HG02678 (cell line): ENCODE results near the gene UTS2B.
A peak's percentile ranks its signal among the peaks of the same experiment; 100 is the strongest.

Experiments used
- ATAC-seq: cut with Tn5 transposase; IDR thresholded peaks from one replicate; pipeline ENCODE4 v1.9.1; 2021; ENCODE audit warnings: mild to moderate bottlenecking, moderate library complexity; ENCODE audit not compliant: unreplicated experiment

The UTS2B gene

DNA sequence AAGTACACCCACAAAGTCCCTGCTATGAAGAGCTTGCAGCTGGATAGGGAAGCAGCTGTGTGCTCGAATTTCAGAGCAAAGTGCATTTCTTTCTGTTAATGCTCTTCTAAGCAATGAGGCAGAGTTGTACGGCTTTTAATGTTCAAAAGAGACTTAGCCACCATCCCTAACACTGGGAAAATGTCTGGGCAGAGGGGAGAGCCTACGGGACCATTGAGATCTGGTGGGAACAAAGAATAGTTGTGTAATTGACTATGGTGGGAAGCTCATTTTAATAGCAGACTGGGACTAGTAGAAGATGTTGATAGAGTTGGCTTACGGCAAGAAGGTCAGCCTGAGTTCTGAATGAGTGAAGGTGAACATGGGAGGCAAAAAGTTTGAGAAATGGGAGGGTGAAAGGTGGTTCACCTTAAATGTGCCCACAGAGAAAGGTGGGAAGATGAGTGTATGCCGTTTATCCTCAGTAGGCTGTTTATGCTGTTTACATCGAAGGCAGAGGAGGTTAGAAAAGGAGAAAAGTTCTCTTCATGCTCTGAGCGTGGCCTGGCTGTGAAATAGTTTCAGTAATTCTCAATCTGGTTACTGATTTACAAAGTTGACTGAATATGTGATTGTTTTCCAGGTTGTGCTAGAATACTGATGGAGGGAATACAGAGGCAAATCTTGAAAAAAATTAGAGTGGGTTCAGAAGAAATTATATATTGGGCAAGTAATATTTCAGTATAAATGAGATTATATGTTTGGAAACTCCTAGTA lies 22.9 kb upstream of the UTS2B start:
- ATAC-seq = no peak

- no peak for ATAC-seq
These were observed 21.7 kb upstream of the UTS2B start for GRCh38 chr3:191352014-191352413.

- no peak for ATAC-seq
These were observed 20.2 kb upstream of the UTS2B start for GRCh38 chr3:191350396-191351090.

- ATAC-seq = no peak
These were observed 17.8 kb upstream of the UTS2B start for GRCh38 chr3:191348098-191348497.

DNA sequence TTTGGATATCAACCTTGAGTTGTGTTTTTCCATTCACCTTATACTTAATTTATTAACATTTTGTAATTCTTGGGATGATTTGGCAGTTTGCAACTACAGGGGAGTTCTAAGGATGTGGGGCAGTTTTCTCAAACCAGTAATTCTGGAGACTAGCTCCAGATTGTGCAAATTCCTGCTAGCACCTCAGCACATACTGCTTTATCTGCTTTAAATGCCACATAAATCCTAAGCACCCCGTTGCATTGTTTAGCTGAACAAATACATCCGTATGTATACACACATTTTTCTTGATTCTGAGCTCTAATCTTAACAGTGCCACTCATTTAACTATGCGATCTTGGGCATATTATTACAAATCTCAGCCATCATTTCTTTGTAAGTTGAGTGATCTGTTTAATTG lies 16.9 kb upstream of the UTS2B start:
- no peak for ATAC-seq

DNA sequence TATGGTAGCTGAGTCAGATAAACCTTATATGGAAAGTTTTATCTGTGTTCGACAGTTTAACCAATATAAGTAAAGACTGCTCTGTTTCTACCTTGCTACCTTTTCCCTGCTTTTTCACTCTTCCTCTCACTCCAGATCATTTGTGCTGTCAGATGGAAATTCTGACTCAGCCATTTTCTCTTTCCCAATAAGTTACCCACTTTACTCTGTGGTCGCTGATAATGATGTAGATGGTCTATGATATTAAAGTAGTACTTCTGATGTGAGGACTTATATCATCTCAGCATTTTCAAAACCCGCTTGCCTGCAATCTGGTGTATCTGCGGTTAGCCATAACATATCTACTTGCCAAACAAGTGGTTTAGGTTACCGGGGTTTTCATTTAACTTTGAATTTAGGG lies 15.0 kb upstream of the UTS2B start:
- no peak for ATAC-seq

GRCh38 chr3:191343913-191344312 lies 13.6 kb upstream of the UTS2B start:
- no peak for ATAC-seq

DNA sequence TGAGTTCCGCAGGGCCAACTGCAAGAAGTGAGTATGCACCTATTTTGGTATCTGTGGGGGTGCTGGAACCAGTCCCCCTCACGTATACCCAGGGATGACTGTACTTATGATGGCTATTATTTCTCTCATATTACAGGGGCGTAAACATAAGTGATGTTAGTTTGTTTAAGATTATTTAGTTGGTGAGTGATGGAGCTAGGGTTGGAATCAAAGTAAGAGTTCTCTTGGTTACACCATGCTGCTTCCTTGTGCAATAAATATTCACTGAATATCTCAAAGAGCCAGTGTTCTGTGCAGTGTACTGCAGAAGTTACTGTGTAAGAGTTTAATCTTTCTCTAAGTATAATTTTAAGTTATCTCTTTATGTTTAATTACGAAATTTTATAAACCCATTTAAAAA lies 12.8 kb upstream of the UTS2B start:
- ATAC-seq = no peak

DNA sequence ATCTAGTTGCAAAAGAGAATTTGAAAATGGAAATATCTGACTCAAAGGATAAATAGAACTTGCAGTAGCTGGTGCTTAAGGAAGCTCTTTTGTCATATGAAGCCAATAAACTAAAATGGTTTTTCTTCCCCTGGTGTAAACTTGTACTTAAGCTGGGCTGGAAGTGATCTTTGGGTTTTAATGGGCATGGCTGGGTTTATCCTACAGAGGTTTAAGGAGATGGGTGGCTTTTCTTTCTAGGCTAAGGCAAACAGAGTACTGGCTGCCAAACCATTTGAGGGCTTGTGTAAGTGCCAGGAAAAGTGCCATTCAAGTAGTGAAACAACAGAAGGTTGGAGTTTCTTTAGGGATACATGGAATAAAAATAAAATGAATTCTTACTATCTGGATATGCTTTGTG lies 12.1 kb upstream of the UTS2B start:
- ATAC-seq = no peak

DNA sequence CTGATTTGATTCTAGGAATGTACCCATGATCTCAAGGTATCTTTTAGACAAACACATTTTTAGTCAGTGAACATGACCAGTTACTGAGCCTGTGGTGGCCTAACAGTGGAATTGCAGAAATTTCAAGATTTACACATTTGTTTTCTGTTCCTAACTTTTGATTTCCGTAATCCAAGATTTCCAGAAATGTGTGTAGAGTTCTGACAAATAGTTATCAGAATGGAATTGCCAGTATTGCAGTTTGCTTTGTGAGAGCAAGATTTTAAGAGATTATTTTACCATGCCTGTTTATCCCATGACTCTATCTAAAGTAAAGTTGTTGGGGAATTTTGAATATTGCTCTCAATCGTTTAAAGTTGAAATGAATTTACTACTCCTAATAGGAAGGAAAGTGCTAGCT lies 11.7 kb upstream of the UTS2B start:
- no peak for ATAC-seq

DNA sequence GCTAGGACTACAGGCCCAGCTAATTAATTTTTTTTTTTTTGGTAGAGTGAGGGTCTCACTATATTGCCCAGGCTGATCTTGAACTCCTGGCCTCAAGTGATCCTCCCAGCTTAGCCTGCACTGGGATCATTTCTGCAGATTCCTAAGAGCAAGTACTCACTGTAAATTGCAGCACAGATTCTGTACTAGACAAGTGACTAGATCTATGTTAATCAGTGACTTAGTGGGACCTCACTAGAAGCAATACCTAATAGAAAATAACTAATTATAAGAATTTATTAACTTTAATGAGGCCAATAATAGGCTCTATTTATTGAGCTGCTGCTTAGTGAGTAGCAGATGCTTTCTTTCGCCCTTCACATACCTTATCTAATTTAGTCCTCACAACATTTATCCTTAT lies 10.6 kb upstream of the UTS2B start:
- ATAC-seq = peak; percentile 32

GRCh38 chr3:191340351-191340750 lies 10.0 kb upstream of the UTS2B start:
- ATAC-seq = no peak

DNA sequence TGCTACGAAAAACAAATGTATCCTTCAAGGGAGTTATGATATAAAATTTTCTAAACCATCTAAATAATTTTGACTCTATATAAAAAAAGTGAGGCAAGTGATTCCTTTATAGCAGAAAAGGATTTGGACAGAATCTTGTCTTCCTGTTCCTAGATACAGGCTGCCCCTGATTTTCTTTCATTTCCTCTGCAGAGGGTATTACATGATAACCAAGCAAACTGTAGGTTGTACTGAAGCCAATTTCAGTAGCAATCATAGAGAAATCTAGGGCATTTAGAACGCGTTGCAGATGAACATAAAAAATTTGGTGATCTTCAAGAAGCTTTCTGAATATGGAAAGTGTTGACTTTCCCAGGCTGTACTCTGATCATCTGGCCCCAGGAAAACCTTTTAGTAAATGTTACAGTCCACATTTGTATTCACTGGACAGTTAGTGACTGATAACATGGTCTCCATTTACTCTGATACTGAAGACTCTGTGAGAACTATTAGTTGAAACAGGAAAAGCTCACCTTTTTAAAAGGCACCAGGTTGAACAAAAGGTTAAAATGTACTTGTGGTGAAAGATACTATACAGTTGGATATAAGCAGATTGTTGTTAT lies 9.1 kb upstream of the UTS2B start:
- peak; percentile 25 for ATAC-seq

- no peak for ATAC-seq
These were observed 7.8 kb upstream of the UTS2B start for GRCh38 chr3:191338177-191338488.

DNA sequence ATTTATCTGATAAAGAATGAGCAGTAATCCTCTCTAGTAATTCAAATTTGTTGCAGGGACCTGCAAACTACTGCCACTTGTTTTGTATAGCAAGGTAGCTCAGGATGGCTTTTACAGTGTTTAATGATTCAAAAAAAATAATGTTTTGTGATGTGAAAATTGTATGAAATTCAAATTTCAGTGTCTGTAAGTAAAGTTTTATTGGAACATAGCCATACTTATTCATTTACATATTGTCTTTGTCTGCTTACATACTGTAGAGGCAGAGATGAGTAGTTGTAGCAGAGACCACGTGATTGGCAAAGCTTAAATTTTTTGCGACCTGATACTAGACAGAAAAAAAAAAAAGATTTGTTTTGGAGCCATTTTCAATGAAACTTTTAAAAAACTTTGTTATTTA lies 6.5 kb upstream of the UTS2B start:
- ATAC-seq = no peak

GRCh38 chr3:191334346-191334893 lies 4.1 kb upstream of the UTS2B start:
- ATAC-seq = no peak

- ATAC-seq = no peak
These were observed 3.1 kb upstream of the UTS2B start for GRCh38 chr3:191333298-191333880.

- no peak for ATAC-seq
These were observed 1.1 kb upstream of the UTS2B start for GRCh38 chr3:191331388-191331787.

GRCh38 chr3:191330530-191331048 lies 263 bp upstream of the UTS2B start:
- no peak for ATAC-seq

DNA sequence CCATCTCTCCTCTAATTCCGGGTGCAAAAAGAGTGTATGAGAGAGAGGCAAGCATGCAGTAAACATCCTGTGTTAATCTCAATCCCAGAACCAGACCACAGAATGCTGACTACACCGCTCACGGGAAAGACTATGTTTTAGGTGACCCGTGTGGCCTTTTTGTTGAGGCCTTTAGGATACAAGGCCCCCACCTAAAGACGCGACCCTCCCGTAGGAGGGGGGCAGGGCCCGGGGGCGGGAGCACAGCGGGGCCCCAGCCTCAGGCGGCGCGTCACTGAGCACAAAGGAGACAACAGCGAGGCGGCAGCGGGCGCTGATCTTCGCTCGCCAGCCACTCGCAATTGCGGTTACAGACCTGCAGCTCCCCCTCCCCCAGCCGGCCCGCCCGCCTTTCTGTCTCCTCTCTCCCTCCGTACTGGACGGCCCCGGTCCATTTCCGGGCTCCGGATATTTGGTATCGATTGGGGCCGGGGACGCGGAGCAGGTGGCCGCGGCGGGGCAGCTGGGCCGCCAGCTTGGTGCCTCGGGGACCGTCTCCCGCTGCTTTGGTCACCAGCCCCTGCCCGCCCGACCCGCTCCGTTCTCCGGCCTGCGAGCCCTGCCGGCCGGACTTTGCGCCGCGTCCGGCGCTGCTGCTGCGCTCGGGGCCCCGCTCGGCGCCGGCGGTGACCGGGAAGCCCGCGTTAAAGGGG lies 1.2 kb downstream of the UTS2B start, which contains the start of gene CCDC50:
TSS of gene CCDC50 (plus strand) at position 433 of the 692 bp plus-strand sequence. CDS start 281 bp downstream, outside the sequence.
- peak; percentile 77 for ATAC-seq
